BLaER1 treated with 17β-estradiol and CSF1 and Interleukin-3, amounts not matched to agents 10 nM and 100 nM (cell line): ENCODE results near the gene NR5A2.
A peak's percentile ranks its signal among the peaks of the same experiment; 100 is the strongest.

Experiments
- H3K27ac ChIP-seq, 11 experiments: shearing (Covaris generic); formaldehyde crosslinking; 2 replicates each; pipeline ENCODE4 v1.8.1; 2022
- H3K27me3 ChIP-seq, 11 experiments: shearing (Covaris generic); formaldehyde crosslinking; 2 replicates each; pipeline ENCODE4 v1.8.1; 2022
- H3K36me3 ChIP-seq, 11 experiments: shearing (Covaris generic); formaldehyde crosslinking; 2 replicates each; pipeline ENCODE4 v1.8.1; 2022
- H3K4me1 ChIP-seq, 10 experiments: shearing (Covaris generic); formaldehyde crosslinking; 2 replicates each; pipeline ENCODE4 v1.8.1; 2022
- H3K4me2 ChIP-seq, 11 experiments: shearing (Covaris generic); formaldehyde crosslinking; 2 replicates each; pipeline ENCODE4 v1.8.1; 2022
- H3K4me3 ChIP-seq, 10 experiments: shearing (Covaris generic); formaldehyde crosslinking; 2 replicates each; pipeline ENCODE4 v1.8.1; 2022
- H3K9ac ChIP-seq, 11 experiments: shearing (Covaris generic); formaldehyde crosslinking; 2 replicates each; pipeline ENCODE4 v1.8.1; 2022
- H3K9me3 ChIP-seq, 11 experiments: shearing (Covaris generic); formaldehyde crosslinking; replicated peaks in 1 of 11; 2 replicates each; pipeline ENCODE4 v1.8.1; 2022
- H4K20me1 ChIP-seq, 11 experiments: shearing (Covaris generic); formaldehyde crosslinking; 2 replicates each; pipeline ENCODE4 v1.8.1; 2022
- Cebpa-rat ChIP-seq, 11 experiments: shearing (Covaris generic); IDR thresholded peaks; 2 replicates each; pipeline ENCODE4 v1.8.1; 2022

Gene NR5A2

GRCh38 chr1:200075522-200075921 is 48.0 kb downstream of the NR5A2 start:
- Histone ChIP-seq H4K20me1 (no peaks in the 10 kb centered on the region), H3K27ac (no peak overlapping the region), H3K9ac (no peak overlapping the region), H3K9me3 (no peaks in the 10 kb centered on the region), H3K4me3 (no peak overlapping the region), H3K36me3 (no peaks in the 10 kb centered on the region), H3K4me2 (no peak overlapping the region), H3K4me1 (peaks cover 0 to 6% (median 5%) of the 10 kb centered on the region in 10 experiments; a peak in 11 of 20 replicates), H3K27me3 (no peaks in the 10 kb centered on the region)
- TF ChIP-seq Cebpa-rat (IDR thresholded peaks at IDR 0.05) = no peak

DNA sequence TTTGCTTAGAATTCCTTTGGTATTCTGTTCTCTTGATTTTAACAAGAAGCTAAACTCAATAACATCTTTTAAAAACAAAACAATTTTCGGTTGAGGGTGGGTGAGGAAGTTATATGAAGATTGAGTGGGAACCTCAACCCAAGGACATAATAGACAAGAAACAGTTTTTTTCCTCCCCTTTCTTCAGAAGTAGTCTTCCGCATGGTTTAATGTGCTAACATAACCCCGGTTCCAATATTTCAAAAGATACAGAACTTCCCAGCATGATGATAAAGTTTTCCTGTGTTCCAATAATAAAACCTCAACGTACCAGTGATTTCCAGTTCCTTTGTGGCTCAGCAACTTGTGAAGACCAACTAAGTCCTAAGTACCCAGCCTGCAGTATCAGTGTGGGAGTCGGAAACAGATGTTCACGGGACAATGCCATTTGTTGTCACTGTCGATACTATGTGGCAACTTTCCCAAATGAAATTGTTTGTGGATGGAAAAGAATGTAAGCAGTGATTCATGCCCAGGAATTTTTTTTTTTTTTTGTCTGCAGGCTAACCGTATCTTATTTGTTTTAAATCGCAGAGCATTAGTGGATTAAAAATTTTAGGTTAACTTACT is 48.5 kb downstream of the NR5A2 start:
- no peak overlapping the region for H3K4me2 ChIP-seq
- H3K27ac ChIP-seq = no peak overlapping the region
- H3K9me3 ChIP-seq = no peaks in the 10 kb centered on the region
- peaks cover 0 to 7% (median 5%) of the 10 kb centered on the region in 10 experiments; a peak in 14 of 20 replicates for H3K4me1 ChIP-seq
- TF ChIP-seq Cebpa-rat (IDR thresholded peaks at IDR 0.05) = no peak
- H3K36me3 ChIP-seq = no peaks in the 10 kb centered on the region
- no peak overlapping the region for H3K4me3 ChIP-seq
- no peak overlapping the region for H3K9ac ChIP-seq
- no peaks in the 10 kb centered on the region for H3K27me3 ChIP-seq
- no peaks in the 10 kb centered on the region for H4K20me1 ChIP-seq

DNA sequence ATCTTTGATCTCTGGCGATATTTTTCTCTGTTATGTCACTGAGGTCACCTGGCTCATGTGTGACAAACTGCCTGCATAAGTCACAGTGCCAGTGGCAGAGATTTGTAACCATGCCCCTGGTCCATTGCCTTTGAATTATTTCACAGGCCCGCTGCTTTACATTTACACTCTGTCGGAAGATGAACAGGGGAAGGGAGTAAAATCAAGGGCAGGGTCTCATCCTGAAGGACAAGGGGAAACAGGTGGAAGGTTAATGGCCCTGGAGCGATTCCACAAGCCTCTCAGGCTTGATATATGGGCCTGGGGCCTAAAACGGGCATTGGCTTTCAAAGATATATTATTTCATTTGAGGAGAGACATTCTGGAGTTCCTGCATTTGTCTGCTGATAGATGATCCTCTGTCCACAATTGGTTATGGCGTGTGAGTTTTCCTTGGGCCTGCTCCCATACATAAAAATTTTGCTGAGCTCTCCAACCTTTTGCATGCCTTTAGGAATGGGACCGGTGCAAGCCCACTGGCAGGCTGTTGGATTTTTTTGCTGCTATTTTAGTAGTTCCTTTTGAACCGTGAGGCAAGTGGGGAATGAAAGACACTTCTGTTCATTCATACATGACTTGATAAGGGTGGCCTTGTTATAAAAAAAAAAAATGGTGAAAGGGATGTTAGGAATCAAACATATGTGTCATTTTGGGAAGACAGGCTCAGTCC is 51.9 kb downstream of the NR5A2 start:
- Histone ChIP-seq H3K9ac (no peak overlapping the region), H3K27me3 (no peaks in the 10 kb centered on the region), H3K4me3 (no peak overlapping the region), H3K9me3 (no peaks in the 10 kb centered on the region), H3K4me2 (no peak overlapping the region), H4K20me1 (no peaks in the 10 kb centered on the region), H3K27ac (no peak overlapping the region), H3K36me3 (no peaks in the 10 kb centered on the region), H3K4me1 (peaks cover 0 to 12% (median 0%) of the 10 kb centered on the region in 10 experiments; a peak in 5 of 20 replicates)
- no peak for TF ChIP-seq Cebpa-rat (IDR thresholded peaks at IDR 0.05)

DNA sequence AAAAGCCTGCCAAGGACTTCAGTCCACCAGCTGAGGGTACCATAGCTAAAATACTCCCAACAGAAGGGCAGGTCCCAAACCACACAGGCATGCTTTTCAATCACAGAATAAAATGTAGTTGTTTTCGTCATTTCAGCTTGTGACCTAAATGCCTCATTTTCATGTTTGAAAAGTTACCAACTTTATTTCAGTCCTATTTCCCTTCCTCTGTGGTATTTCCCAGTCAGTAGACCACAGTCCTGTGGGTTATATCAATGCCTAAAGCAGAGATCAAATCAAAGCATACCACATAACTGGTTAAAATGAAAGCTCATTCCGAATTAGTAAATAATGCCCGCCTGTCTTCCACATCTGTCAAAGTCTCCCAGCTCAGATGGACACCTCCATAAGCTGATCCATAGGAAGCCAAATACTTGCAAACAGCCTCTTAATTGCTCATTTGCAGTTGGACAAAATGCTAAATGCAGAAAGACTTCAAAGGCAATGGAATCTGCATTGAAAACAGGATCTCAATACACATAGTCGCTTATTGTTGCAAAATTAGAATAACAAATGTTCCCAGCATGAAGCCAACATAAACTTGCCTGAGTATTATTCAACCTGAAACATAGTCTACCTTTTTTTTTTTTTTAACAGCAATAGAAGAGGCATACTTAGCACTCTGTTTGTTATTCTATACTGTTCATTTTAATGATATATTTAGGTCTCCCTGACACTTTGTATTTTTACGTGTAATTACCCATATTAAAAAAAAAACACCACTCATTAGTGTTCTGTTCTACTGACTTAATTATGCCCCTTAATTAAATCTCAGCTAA is 53.9 kb downstream of the NR5A2 start:
- Histone ChIP-seq H3K27ac (no peak overlapping the region), H3K4me2 (peak overlapping the region in 8 of 11 experiments; percentile 4 to 59 (median 34); a peak in 13 of 22 replicates), H3K9me3 (no peaks in the 10 kb centered on the region), H3K27me3 (no peaks in the 10 kb centered on the region), H4K20me1 (no peaks in the 10 kb centered on the region), H3K9ac (no peak overlapping the region), H3K4me1 (peaks cover 0 to 12% (median 0%) of the 10 kb centered on the region in 10 experiments; a peak in 5 of 20 replicates), H3K36me3 (no peaks in the 10 kb centered on the region), H3K4me3 (no peak overlapping the region)
- no peak for TF ChIP-seq Cebpa-rat (IDR thresholded peaks at IDR 0.05)

- Histone ChIP-seq H3K36me3 (no peaks in the 10 kb centered on the region), H3K9me3 (no peaks in the 10 kb centered on the region), H3K27me3 (no peaks in the 10 kb centered on the region), H3K4me1 (peaks cover 0 to 12% (median 0%) of the 10 kb centered on the region in 10 experiments; a peak in 5 of 20 replicates), H3K27ac (no peak overlapping the region), H3K4me3 (no peak overlapping the region), H4K20me1 (no peaks in the 10 kb centered on the region), H3K4me2 (peak overlapping the region in 1 of 11 experiments; percentile 24; a peak in 2 of 22 replicates), H3K9ac (no peak overlapping the region)
- TF ChIP-seq Cebpa-rat (IDR thresholded peaks at IDR 0.05) = no peak
Measured at GRCh38 chr1:200081969-200082245, 54.4 kb downstream of the NR5A2 start.

GRCh38 chr1:200082329-200082728 is 54.8 kb downstream of the NR5A2 start:
- no peak for TF ChIP-seq Cebpa-rat (IDR thresholded peaks at IDR 0.05)
- Histone ChIP-seq H4K20me1 (no peaks in the 10 kb centered on the region), H3K9ac (no peak overlapping the region), H3K27me3 (no peaks in the 10 kb centered on the region), H3K27ac (no peak overlapping the region), H3K4me2 (no peak overlapping the region), H3K4me3 (no peak overlapping the region), H3K36me3 (no peaks in the 10 kb centered on the region), H3K4me1 (peaks cover 0 to 12% (median 0%) of the 10 kb centered on the region in 10 experiments; a peak in 5 of 20 replicates), H3K9me3 (no peaks in the 10 kb centered on the region)

DNA sequence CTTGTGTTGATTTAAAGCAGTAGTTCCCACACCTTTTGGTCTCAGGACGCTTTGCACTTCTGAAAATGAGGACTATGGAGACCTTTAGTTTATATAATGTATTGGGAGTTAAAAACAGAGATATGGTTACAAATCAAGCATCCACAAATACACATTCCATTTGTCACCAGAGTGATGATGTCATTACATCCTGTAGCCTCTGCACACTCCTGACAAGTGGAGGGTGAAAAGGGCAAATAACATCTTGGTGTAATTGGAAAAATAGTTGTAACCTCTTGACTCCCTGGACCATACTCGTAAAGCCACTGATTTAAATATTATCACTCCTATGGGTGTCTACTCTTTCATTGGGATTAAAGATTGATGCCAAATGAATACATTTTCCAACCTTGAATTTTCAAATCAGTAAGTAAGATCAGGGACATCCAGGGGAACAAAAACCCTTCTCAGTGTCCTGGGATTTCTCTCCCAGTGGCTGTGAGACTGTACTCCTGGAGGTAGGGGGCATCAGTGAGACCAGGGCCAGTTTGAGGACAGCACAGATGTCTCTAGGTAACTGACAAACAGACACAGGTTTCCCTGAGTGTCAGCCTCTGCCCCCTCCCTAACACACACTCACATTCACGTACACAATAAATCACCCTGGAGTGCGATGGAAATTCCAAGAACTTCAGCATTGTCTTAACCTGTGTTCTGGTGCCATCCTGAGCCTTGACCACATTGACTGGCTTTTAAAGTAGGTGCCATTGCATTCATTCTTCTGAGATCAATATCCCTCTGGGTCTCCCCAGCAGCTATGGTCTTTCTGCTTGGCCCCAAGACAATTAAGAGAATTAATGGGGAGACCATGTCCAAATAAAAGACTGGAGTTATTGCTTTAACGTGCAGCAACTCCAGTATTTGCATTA is 63.0 kb downstream of the NR5A2 start:
- no peak for TF ChIP-seq Cebpa-rat (IDR thresholded peaks at IDR 0.05)

GRCh38 chr1:200095057-200095577 is 67.6 kb downstream of the NR5A2 start:
- H3K4me1 ChIP-seq = no peaks in the 10 kb centered on the region; a peak in 1 of 20 replicates
- H3K4me2 ChIP-seq = no peak overlapping the region
- no peak overlapping the region for H3K27ac ChIP-seq
- no peaks in the 10 kb centered on the region for H3K36me3 ChIP-seq
- no peaks in the 10 kb centered on the region for H4K20me1 ChIP-seq
- H3K27me3 ChIP-seq = no peaks in the 10 kb centered on the region
- H3K9ac ChIP-seq = no peak overlapping the region
- no peak for TF ChIP-seq Cebpa-rat (IDR thresholded peaks at IDR 0.05)
- no peaks in the 10 kb centered on the region for H3K9me3 ChIP-seq
- no peak overlapping the region for H3K4me3 ChIP-seq

More for the DNA sequence above, 63.0 kb downstream of the NR5A2 start:
- H3K27me3 ChIP-seq = no peaks in the 10 kb centered on the region
- no peak overlapping the region for H3K9ac ChIP-seq
- H3K36me3 ChIP-seq = no peaks in the 10 kb centered on the region
- no peaks in the 10 kb centered on the region for H4K20me1 ChIP-seq
- no peak overlapping the region for H3K4me3 ChIP-seq
- H3K4me2 ChIP-seq = no peak overlapping the region
- H3K4me1 ChIP-seq = no peaks in the 10 kb centered on the region
- no peaks in the 10 kb centered on the region for H3K9me3 ChIP-seq
- H3K27ac ChIP-seq = no peak overlapping the region
